Measurements from ENCODE around the gene ACTR3.

Gene ACTR3

DNA sequence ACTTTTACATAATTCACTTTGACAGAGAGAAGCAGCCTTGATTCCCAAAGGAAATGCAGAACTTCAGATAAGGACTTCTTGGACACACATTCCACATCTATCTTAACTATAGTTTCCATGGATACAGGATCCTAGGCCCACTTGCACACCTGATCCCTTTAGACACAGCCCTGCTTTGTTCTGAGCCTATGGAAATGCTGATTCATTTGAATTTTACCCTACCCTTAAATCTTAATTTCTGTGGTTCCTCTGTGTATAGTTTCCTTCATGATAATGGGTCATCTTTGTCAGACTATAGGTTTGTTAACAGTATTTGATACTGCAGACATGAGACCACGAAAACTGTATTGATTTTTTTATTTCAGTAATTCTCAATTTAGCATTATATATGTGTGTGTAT lies 77.4 kb downstream of the ACTR3 start:
- DNase-seq: no peak

DNA sequence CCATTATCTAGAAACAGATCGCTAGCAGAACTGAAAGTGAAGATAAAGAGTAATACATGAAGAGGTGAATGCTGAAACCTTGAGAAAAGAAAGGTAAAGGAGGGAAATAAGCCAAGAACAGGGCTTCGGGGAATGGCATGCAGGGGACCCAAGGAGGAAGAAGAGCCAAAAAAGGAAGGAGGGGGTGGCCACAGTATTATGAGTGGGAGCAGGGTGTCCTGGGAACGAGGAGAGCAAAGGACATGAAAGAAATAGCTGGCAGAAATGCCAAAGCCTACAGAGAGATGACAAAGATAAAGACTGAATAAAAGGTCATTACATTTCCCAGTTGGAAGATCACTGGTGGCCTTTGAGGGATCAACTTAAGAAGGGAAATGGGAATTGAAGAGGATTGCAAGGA lies 82.9 kb downstream of the ACTR3 start:
- no peak for DNase-seq

DNA sequence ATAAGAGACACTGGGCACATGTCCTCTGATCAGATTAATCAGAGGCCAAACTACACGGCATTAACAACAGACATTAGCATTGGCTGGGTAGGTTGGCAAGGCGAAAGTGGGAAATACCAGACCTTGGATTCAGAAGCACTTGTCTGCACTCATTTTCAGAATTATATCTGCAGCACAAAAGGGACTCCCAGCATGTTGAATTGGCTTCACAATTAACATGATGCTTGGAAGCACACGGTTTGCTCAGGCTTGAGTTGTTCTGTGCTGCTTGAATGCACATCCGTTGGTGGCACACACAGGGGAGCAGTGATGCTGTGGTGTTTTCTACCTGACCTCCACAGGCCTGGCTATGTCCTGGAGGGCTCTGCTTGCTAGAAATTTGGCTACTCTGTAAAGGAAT lies 83.9 kb downstream of the ACTR3 start:
- DNase-seq: no peak

DNA sequence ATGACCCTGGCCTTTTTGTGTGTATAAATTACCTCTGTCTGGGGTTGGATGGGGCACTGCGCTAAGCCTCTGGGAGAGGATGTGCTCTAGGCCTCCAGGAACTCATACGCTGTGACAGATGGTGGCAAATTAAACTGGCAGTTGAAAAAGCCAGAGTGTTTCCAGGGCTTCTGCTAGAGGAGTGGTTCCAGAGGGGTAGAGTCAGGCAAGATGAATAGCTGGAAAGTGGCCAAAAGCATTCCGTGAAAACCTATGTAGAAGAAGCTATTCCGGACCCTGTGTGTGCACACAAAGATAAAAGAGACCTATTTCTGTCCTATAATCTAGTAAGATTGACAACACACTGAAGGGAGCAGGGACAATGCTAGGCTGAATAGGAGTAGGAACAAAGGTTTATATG lies 84.8 kb downstream of the ACTR3 start:
- DNase-seq: no peak

DNA sequence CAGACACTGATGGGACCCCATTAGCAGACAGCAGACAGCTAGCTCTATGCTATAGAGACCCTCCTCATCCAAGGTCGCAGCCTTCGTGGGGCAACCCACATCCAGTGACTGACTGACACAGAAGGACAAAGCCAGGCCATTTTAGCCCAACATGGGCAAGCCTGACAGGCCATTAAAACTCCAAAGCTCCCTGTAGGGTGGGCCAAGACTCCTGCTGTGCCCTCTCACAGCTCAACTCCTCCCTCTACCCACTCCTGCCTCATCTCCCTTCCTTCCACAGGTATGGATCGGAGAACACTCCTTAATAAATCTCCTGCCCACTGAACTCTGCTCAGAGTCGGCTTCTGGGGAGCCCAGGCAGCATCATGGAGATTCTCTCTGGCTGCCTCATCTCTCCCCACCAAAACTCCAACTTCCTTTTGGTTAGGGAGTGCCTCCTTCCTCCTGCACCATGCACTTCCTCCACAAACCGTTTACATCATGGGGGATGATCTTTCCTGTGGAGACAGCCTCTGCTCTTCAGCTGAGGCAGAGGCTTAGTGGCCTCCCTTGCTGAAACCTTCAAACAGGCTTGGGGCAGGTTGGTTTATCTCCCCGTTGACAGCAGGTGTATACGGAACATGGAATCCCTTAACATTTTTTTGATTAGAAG lies 86.5 kb downstream of the ACTR3 start:
- DNase-seq: no peak

DNA sequence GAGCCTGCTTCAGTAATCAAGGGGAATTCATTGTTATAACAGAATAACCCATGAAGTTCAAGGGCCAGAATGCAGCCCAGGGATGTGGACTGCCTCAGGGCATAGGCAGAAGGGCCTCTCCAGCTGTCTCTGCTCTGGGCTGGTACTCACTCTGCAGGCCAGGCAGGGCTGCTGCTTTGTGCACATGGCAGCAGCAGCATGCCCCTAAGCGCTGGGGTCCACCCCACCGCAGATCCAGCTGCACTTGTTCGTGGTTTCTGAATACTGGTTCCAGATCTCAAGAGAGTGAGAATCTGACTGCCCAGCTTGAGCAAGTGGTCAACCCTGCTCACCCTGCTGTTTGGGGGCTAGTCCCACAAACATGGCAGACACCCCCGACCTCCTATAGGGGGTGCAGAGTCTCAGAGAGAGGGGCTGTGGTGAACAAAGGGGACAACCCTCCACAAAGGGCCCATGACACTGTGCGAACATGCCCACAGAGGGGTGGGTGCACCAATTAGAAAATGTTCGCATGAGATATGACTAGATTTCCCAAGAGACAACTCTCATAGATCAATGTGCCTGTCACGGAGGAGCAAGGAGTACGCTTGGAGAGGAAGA lies 87.3 kb downstream of the ACTR3 start:
- no peak for DNase-seq

DNA sequence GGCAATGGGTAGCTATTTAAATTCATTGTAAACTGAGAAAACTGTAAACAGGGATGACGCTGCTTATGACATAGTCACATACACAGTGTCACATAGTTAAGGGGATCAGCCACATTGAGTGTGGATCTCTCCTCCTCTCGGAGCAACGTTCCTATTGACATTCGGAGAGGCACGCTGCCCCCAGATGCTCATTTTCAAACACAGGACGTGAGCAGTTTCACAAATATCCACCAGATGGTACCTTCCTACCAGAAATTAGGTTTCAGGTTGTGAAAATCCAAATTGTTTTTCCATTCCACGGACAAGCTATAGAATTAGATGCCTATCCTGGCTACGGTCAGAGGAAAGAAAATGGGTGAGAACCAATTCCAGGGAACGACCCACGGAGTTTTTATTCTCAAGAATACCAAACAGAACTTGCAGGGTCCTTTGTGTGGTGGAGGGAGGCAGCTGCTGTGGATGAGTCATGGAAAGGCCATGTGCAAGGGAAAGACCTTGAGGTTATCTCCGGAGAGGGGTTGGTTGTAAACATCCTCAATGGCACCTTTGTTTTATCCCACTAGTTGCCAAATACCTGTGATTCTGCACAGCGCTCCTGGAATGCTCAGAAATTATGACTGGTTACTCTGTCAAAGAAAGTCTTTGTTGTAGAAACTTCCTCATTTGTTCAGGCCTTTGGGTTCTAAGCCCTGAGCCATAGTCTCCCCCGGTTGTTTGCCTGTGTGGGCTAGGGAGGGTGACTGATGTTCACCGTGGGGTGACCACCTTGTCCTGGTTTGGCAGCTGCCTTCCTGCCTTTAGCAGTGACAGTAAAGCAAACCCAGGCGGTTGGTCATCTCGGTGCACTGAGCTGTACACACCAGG lies 88.0 kb downstream of the ACTR3 start:
- peak; percentile 45 for DNase-seq

DNA sequence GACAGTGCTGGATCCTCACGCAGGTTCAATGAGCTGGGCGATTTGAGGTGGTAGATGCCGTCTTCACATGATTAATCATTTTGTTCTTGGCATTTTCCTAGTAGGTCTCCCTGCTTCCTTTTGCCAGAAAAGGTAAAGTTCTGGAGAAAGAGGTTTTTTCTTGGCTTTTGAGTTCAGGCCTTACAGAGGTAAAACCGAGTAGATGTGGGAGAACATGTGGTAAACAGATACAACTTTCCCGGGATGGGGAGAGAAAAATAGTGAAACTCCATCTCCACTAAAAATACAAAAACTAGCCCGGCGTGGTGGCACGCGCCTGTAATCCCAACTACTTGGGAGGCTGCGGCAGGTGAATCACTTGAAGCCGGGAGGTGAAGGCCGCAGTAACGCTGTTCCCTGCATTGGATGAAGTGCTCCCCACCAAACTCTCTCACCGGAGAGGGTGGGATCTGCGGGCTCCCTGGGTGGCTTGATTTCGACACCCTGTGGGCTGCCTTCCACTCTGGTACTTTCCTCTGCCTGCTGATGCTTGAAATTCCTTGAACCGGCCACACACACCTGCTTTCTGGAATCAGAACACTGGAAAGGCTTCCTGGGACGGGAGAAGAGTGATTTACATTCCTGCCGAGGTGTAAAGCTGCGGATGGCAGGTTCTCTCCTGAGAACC lies 88.8 kb downstream of the ACTR3 start:
- DNase-seq: no peak

DNA sequence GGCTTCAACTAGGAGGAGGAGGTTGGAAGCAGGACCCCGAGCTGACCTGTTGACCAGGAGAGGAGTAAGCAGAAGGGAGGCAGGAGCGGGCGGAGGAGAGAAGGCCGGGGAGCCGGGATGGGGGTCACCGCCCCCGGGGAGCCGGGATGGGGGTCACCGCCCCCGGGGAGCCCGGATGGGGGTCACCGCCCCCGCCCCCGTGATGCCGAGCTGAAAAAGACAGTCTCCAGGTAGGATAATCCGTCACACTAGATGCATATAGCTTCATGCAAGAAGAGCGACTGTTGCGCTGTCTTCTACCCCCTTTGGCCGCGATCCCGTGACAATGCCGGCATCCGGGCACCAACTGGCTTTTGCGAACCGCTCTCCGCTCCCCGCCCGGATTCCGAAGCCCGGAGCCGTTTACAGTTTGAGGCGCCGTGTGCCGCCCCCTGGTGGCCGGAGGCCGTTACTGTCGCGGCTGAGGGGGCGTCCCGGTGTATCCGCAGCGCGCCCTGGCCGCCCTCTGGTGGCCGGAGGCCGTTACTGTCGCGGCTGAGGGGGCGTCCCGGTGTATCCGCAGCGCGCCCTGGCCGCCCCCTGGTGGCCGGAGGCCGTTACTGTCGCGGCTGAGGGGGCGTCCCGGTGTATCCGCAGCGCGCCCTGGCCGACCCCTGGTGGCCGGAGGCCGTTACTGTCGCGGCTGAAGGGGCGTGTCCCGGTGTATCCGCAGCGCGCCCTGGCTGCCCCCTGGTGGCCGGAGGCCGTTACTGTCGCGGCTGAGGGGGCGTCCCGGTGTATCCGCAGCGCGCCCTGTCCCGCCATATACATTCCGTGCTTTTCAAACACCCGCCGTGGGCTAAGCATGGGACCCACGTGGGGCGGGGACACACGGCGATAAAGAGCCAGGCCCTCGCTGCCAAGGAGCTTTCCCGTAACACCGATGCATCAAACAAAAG lies 89.6 kb downstream of the ACTR3 start:
- no peak for DNase-seq

DNA sequence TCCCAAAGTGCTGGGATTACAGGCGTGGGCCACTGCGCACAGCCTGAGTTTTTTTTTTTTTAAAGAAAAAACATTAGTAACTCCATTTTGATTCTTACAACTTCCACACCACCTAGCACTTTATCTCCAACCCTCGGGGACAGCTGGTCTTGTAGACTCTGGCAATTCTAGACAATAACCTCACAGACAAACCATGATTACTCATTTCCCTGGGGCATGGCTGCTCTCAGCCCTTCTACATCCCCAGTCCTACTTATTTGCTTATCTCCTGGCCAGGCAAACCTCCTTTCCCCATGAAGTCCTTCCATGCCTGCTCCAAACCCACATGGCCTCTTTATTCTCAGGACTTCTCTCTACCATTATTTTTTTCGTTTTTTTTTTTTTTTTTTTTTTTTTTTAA lies 91.1 kb downstream of the ACTR3 start:
- DNase-seq: no peak

DNA sequence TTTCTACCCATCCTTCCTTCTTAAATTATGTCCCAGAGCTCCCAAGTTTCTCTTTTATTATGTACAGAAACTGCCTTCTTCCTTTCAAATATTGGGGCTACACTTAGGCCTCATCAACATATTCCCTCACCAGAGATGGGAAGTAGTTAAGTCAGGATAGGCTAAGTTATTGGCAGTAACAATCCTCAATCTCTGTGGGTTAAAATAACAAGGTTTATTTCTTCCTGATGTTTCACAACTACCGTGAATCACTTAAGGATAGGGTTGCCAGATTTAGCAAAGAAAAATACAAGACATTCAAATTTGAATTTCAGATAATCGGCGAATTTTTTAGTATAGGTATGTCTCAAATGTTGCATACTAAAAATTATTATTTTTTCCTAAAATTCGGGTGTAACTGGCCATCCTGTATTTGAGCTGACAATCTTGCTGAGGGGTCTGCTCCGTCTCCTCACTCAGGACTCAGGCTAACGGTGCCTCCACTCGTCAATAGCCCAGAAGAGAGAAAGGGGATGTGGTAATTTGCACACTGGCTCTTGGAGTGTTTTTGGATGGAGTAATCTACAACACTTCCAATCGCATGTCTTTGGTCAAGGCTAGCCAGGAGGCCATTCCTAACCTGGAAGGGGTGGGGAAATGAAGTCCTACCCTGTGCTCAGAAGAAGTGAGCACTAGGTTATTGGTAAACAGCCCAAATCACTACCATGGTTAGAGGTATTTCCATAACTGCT lies 91.7 kb downstream of the ACTR3 start:
- DNase-seq: no peak

DNA sequence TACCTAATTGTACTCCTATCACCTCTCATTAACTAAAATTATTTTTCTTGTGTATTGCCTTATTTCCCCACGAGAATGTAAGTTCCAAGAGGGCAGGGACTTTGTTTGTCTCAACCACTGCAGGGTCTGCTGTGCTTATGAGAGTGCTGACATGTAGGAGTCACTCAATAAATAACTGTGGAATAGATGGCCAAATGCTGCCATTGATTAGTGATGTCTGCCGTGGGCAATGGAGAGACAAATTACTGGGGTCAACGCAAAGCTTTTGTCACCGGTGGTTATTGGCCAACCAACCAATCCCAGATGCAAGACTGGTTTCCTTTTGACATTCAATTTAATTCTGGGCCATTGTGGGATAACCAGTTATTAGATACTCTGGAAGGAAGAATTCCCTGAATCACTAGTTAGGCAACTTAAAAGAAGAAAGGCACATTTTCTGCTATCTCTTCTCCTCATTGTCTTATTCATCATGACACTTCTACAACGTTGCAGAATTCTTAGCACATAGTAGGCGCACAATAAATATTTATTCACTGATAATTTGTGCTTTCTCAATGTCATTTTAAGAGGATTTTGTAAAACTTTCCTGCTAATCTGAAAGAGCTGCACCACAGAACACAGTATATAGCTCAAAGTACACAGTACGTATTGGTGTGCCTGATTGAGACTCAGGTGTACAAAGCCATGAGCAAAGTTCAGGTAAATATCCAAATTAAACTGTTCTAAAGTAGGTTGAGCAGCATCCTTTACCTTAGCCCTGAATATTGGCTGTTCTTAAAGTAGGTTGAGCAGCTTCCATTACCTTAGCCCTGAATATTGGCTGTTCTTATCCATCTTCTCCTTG lies 95.9 kb downstream of the ACTR3 start:
- DNase-seq: no peak

DNA sequence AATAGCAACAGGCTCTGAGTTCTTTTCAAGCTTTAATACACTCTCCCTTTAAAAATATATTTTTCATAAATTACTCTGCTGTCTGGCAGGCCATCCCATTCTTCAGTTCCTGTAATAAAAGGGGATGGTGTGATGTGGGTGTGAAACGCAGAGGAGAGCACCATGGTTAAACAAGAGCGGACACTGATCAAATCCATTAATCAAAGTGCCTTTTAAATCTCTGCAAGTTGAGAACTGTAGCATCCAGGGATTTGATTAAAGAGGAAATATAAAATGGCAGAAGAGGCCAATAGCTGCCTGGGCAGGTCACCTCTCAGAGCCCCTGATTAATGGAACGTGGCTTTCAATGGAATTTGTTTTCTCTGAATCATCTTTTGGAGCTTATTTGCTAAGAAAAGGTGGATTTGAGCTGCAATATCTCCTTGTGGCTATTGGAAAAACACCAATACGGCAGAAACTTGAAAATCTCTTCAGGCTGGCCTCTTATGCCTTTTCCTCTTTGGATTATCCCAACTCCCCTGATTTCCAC lies 96.9 kb downstream of the ACTR3 start:
- no peak for DNase-seq

DNA sequence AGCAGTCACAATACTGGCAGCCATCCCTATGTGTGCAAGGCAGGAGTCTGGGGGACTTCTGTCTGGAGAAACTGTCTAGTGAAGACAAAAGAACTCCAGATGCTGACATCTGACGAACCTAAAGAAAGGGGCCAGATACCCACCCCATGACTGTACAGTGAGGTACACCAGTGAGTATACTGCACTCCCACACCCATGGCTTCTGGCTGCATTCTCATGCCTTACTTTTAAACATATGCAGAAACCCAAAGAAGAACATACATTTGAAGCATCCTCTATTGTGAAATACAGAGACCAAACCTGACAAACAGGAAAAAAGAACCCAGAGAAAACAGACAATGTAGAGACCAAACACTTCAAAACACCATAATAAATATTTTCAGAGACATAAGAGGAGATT lies 102.2 kb downstream of the ACTR3 start:
- no peak for DNase-seq

DNA sequence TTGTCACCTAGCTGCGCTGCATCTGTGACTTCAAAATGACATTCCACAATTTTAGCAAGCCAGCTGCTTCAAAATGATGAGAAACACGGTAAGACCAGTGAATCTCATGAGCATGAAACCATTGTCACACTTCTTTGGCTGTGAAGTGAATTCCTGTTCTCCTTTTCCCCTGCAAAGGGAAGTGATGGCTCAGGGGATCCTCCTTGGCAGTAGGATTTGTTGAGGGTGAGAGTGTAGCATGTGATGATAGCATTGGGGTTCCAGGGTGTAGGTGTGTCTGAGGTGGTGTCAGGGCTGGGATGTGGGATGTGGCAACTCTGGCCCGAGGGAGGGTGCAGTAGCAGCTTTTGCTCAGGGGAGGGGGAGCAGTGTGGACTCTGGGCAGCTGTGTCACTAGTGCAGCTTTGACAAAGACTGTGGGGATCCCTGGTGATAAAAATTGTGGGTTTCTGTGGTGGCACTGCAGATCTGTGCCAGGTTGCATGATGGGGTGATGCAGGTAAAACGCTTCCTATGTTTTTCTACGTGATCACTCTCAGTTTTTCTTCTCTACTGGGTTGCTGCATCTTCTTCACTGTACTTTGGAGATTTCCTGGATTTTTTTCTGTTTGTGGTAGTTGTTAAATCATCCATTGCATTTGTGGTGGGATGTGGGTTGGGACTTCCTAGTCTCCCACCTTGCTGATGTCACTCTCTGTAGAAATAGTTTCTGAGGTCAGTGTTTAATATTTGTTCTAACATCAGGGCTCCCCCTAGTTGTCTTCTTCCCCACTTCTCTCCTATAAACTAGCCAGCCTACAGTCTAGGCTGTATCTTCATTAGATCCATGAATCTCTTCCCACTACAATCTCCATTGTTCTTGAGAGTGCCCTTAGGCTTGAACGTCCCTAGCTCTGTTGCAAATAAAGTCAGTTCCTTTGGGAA lies 107.0 kb downstream of the ACTR3 start:
- DNase-seq: no peak

DNA sequence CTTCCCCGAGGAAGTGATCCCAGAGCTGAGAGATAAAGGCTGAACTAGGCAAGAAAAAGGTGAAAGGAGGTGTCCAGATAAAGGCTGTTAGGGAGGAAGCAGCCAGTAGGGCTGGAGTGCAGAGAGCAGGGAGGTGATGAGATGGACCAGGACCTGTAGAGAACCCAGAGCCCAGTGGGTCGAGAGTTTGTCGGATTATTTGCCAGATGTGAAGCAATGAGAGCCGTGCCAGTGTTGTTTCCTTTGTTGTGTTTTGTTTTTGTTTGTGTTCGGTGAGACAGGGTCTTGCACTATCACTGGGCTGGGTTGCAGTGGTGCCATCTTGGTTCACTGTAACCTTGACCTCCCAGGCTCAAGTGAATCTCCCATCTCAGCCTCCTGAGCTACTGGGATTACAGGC lies 111.3 kb downstream of the ACTR3 start:
- no peak for DNase-seq

DNA sequence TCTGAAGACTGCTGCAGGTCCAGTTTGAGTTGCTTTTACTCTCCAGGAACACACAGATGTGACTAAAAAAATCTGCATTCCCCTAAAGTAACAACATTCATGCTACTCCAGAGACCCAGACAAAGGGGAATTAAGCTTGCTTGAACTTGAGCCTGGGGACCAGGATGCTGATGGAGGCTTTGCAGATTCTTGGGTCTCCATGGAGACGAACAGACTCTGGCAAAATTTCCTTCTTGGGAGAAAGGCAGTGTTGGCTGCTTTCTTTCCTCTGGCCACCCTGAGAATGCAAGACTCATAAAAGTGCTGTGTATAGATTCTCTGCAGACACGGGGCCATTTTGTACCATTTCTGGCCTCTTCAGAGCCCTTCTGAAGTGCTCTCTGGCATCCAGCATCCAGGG lies 112.0 kb downstream of the ACTR3 start:
- DNase-seq: no peak

DNA sequence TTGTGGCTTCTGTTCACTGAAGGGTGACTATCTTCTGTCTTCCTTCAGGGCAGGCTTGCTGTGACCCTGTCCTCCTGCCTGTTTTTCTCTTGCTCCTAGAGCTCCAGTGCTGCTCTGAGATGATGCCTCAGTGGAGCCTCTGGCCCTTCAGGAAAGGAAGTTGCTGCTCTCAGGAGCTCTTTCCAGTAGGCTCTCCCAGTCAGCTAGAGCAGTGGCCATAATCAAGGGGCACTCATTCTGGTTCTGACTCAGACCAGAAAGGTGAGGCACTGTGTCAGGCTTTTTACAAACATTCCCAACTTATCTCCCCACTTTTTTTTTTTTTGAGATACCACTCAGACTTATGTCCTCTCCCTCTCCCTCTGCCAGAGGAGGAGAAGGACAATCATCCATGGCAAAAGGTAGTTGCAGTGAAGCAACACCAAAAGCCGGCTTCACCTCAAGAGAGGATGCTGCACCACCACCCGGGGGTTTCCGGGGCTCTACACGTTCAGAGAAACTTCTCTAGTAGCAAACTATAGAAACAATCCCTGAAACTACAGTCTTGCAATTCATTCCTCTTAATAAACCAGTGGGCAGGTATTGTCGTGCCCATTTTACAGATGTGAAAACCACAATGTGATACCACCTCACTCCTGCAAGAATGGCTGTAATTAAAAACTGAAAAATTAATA lies 115.4 kb downstream of the ACTR3 start:
- DNase-seq: no peak

DNA sequence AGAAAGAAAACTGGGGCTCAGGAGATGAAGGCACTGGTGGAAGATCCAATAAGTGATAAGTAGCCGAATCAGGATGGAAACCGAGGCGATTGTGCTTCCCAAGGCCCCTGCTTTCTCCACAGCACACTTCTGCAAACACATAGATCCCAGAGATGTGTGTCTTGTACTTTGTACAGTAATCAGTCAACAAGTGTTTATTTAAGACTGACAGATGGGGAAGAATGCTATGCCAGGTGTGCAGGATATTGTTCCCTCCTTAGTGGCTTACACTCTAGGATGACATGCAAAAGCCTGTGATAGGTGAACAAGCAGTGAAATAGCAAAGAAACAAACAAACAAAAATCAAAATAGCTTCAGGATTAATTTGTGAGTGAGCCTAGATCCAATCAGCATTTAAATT lies 116.6 kb downstream of the ACTR3 start:
- DNase-seq: no peak

All from SHP77 treated with DMSO at 0.1 percent for 48 hours (cell line).